Loucy (cell line): Measurements from ENCODE around the gene VPS16.
"Not testable (repeated sequence)": the region's sequence is repeated elsewhere in the genome, so short reads cannot be mapped to it uniquely, and the experiment has no call there.

ENCODE experiments used
- H2AFZ ChIP-seq: fragments of 200-600 bp; sonication (generic); 2 replicates; pipeline ENCODE4 v1.6.0; 2016; ENCODE audit warnings: antibody characterized with exemption, mild to moderate bottlenecking, low read length, moderate library complexity
- H3F3A ChIP-seq: fragments of 200-600 bp; 2 replicates; pipeline ENCODE4 v1.6.0; 2016; ENCODE audit warnings: antibody characterized with exemption, low read depth, mild to moderate bottlenecking
- H3K27me3 ChIP-seq: fragments of 200-600 bp; sonication (generic); 2 replicates; pipeline ENCODE4 v1.6.1; 2014; ENCODE audit warnings: low read length, mild to moderate bottlenecking; ENCODE audit not compliant: insufficient read depth, poor library complexity, severe bottlenecking
- H3K36me3 ChIP-seq: fragments of 200-600 bp; sonication (generic); 2 replicates; pipeline ENCODE4 v1.6.1; 2016; ENCODE audit warnings: low read length; ENCODE audit not compliant: insufficient read depth
- H3K4me1 ChIP-seq: fragments of 200-600 bp; sonication (generic); 2 replicates; pipeline ENCODE4 v1.5.1; 2014; ENCODE audit warnings: low read length, mild to moderate bottlenecking; ENCODE audit not compliant: insufficient read depth, poor library complexity, severe bottlenecking
- H3K4me2 ChIP-seq: fragments of 200-600 bp; sonication (generic); 2 replicates; pipeline ENCODE4 v1.6.0; 2014; ENCODE audit warnings: antibody characterized with exemption, low read length, low read depth, mild to moderate bottlenecking; ENCODE audit not compliant: poor library complexity, severe bottlenecking
- H3K4me3 ChIP-seq: fragments of 200-600 bp; sonication (generic); 2 replicates; pipeline ENCODE4 v1.5.1; 2014; ENCODE audit warnings: low read length, mild to moderate bottlenecking, mixed read lengths; ENCODE audit not compliant: poor library complexity, severe bottlenecking
- H3K79me2 ChIP-seq: fragments of 200-600 bp; sonication (generic); 2 replicates; pipeline ENCODE4 v1.6.1; 2014; ENCODE audit warnings: low read length; ENCODE audit not compliant: insufficient read depth
- H3K9ac ChIP-seq: fragments of 200-600 bp; sonication (generic); 2 replicates; pipeline ENCODE4 v1.6.0; 2014; ENCODE audit warnings: mild to moderate bottlenecking, low read depth, low read length, moderate library complexity; ENCODE audit not compliant: poor library complexity, severe bottlenecking
- H3K9me2 ChIP-seq: fragments of 200-600 bp; sonication (generic); replicated peaks from 2 replicates; pipeline ENCODE4 v1.6.1; 2016; ENCODE audit warnings: low read depth, low read length, mixed read lengths
- H3K9me3 ChIP-seq: fragments of 200-600 bp; sonication (generic); 2 replicates; pipeline ENCODE4 v1.6.1; 2014; ENCODE audit warnings: mild to moderate bottlenecking, antibody characterized with exemption, low read length, low read depth; ENCODE audit not compliant: insufficient read depth
- H4K20me1 ChIP-seq: fragments of 200-600 bp; sonication (generic); 2 replicates; pipeline ENCODE4 v1.6.0; 2014; ENCODE audit warnings: antibody characterized with exemption, low read length, mild to moderate bottlenecking; ENCODE audit not compliant: insufficient read depth, poor library complexity, severe bottlenecking
- EZH2phosphoT487 ChIP-seq: fragments of 200-600 bp; IDR thresholded peaks from 2 replicates; pipeline ENCODE4 v1.6.1; 2018; ENCODE audit warnings: antibody characterized with exemption, mild to moderate bottlenecking, moderate library complexity, borderline replicate concordance
- TF ChIP-seq, protein P1 (sequence below): fragments of 200-600 bp; sonication (generic); conservative IDR thresholded peaks from 2 replicates; pipeline ENCODE4 v1.5.1; 2014; ENCODE audit warnings: mild to moderate bottlenecking, antibody characterized with exemption, low read length

VPS16 gene

DNA sequence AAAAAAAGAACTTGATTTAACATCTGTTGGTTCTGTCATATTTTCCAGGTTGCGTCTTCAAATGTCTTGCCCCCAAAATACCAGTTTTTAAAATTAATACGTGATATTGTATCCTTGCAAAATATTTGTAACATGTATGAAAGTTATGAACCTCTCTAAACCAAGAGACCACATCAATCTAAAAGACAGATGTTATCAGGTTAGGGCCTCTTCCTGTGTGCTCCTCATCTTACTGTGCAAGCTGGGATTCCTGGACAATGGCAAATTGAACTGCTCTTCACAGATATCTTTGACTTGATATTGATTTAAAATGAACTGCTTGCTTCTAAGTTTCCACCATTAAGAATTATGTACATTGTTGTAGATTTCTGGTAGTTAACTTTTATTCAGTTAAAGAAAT, 14.8 kb upstream of the VPS16 start:
- no peaks in the 10 kb centered on the region for H3K27me3 ChIP-seq
- no peaks in the 10 kb centered on the region for H3K9me3 ChIP-seq
- H3K4me2 ChIP-seq, result peak overlapping the region; percentile 64
- peak overlapping the region; percentile 26 for H3K4me3 ChIP-seq
- TF ChIP-seq, protein P1, sequence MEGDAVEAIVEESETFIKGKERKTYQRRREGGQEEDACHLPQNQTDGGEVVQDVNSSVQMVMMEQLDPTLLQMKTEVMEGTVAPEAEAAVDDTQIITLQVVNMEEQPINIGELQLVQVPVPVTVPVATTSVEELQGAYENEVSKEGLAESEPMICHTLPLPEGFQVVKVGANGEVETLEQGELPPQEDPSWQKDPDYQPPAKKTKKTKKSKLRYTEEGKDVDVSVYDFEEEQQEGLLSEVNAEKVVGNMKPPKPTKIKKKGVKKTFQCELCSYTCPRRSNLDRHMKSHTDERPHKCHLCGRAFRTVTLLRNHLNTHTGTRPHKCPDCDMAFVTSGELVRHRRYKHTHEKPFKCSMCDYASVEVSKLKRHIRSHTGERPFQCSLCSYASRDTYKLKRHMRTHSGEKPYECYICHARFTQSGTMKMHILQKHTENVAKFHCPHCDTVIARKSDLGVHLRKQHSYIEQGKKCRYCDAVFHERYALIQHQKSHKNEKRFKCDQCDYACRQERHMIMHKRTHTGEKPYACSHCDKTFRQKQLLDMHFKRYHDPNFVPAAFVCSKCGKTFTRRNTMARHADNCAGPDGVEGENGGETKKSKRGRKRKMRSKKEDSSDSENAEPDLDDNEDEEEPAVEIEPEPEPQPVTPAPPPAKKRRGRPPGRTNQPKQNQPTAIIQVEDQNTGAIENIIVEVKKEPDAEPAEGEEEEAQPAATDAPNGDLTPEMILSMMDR, result no peak
- no peak for TF ChIP-seq EZH2phosphoT487
- no peaks in the 10 kb centered on the region for H3K79me2 ChIP-seq
- H3F3A ChIP-seq, result no peaks in the 10 kb centered on the region
- H3K9me2 ChIP-seq, result no peaks in the 10 kb centered on the region
- no peaks in the 10 kb centered on the region for H3K36me3 ChIP-seq
- H2AFZ ChIP-seq, result no peak overlapping the region
- peaks cover 21% of the 10 kb centered on the region for H3K4me1 ChIP-seq
- no peak overlapping the region for H3K9ac ChIP-seq
- no peaks in the 10 kb centered on the region for H4K20me1 ChIP-seq

DNA sequence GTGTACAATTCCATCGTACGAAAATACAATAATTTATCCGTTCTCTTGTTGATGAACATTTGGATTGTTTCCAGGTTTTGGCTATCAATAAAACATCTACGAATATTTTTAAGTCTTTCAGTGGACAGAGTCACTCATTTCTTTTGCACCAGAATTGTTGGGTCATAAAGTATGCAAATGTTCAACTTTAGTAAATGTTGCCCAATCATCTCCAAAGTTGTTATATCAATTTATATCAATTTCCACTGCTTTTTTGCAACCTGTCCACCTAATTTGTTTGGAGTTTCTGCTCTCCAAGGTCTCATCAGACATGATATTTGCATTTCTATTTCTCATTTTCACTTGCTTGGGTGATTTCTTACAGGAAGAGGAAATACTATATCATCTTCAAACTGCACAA, 13.9 kb upstream of the VPS16 start:
- no peaks in the 10 kb centered on the region for H3K36me3 ChIP-seq
- H3K4me1 ChIP-seq, result peaks cover 19% of the 10 kb centered on the region
- H3K9me2 ChIP-seq, result no peaks in the 10 kb centered on the region
- H2AFZ ChIP-seq, result no peak overlapping the region
- no peaks in the 10 kb centered on the region for H3F3A ChIP-seq
- no peaks in the 10 kb centered on the region for H4K20me1 ChIP-seq
- H3K79me2 ChIP-seq, result no peaks in the 10 kb centered on the region
- H3K27me3 ChIP-seq, result no peaks in the 10 kb centered on the region
- no peaks in the 10 kb centered on the region for H3K9me3 ChIP-seq
- TF ChIP-seq EZH2phosphoT487, result no peak
- TF ChIP-seq, protein P1, result no peak
- peak overlapping the region; percentile 0 for H3K4me2 ChIP-seq
- no peak overlapping the region for H3K4me3 ChIP-seq
- no peak overlapping the region for H3K9ac ChIP-seq

DNA sequence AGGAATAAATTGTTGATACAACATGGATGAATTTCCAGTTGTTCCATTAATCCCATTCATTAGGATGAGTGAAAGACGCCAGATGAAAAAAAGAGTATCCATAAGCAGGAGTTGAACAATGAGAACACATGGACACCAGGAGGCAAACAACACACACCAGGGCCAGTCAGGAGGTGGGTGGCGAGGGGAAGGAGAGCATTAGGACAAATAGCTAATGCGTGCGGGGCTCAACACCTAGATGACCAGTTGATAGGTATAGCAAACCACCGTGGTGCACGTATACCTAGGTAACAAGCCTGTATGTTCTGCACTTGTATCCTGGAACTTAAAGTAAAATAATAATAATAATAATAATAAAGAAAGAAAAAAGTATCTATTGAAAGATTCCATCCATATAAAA, 11.2 kb upstream of the VPS16 start:
- no peaks in the 10 kb centered on the region for H4K20me1 ChIP-seq
- no peaks in the 10 kb centered on the region for H3K9me3 ChIP-seq
- no peaks in the 10 kb centered on the region for H3K36me3 ChIP-seq
- TF ChIP-seq, protein P1, result no peak
- TF ChIP-seq EZH2phosphoT487, result no peak
- H3K4me2 ChIP-seq, result no peak overlapping the region
- H3F3A ChIP-seq, result no peaks in the 10 kb centered on the region
- no peaks in the 10 kb centered on the region for H3K79me2 ChIP-seq
- H3K9ac ChIP-seq, result no peak overlapping the region
- no peaks in the 10 kb centered on the region for H3K9me2 ChIP-seq
- no peak overlapping the region for H2AFZ ChIP-seq
- H3K27me3 ChIP-seq, result no peaks in the 10 kb centered on the region
- peaks cover 17% of the 10 kb centered on the region for H3K4me1 ChIP-seq
- no peak overlapping the region for H3K4me3 ChIP-seq

DNA sequence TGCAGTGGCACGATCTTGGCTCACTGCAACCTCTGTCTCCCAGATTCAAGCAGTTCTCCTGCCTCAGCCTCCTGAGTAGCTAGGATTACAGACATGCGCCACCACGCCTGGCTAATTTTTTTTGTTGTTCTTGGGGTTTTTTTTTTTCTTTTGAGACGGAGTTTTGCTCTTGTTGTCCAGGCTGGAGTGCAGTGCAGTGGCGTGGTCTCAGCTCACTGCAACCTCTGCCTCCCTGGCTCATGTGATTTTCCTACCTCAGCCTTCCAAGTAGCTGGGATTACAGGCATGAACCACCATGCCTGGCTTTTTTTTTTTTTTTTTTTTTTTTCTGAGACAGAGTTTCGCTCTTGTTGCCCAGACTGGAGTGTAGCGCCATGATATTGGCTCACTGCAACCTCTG, 9.3 kb upstream of the VPS16 start:
- not testable (repeated sequence) for H3K36me3 ChIP-seq, H3K4me2 ChIP-seq, H2AFZ ChIP-seq, H3F3A ChIP-seq, H3K27me3 ChIP-seq, H3K9ac ChIP-seq, H3K79me2 ChIP-seq, H3K9me2 ChIP-seq, H3K4me3 ChIP-seq, H3K9me3 ChIP-seq, H4K20me1 ChIP-seq
- H3K4me1 ChIP-seq, result peaks cover 11% of the 10 kb centered on the region
